GM23338 (cell line): Measurements from ENCODE around the gene ISX. TPM values are rescaled to one million over a fixed set of nuclear protein-coding genes. Genes with fewer than 3 reads are reported as not detected.

ENCODE experiments used
- ATAC-seq: fragments of 200-7000 bp; cut with Tn5 transposase; 3 replicates; pipeline ENCODE4 v1.9.1; 2020
- DNase-seq: peaks from one replicate; pipeline ENCODE4 v3.0.0-alpha.2; 2015; ENCODE audit warnings: low spot score
- H2AFZ ChIP-seq: fragments of 200-600 bp; sonication (generic); 2 replicates; pipeline ENCODE4 v1.8.0; 2016; ENCODE audit warnings: antibody characterized with exemption, mild to moderate bottlenecking, moderate library complexity
- H3F3A ChIP-seq: fragments of 200-600 bp; sonication (generic); replicated peaks from 2 replicates; pipeline ENCODE4 v1.8.0; 2017; ENCODE audit warnings: antibody characterized with exemption, mixed run types, low read depth
- H3K27ac ChIP-seq: fragments of 200-600 bp; sonication (generic); 2 replicates; pipeline ENCODE4 v1.6.1; 2016; ENCODE audit warnings: low read depth
- H3K27me3 ChIP-seq: fragments of 200-600 bp; sonication (generic); 2 replicates; pipeline ENCODE4 v1.8.0; 2016; ENCODE audit warnings: mild to moderate bottlenecking, mixed run types, moderate library complexity; ENCODE audit not compliant: insufficient read depth
- H3K36me3 ChIP-seq: fragments of 200-600 bp; sonication (generic); 2 replicates; pipeline ENCODE4 v1.8.0; 2016; ENCODE audit warnings: mild to moderate bottlenecking; ENCODE audit not compliant: insufficient read depth
- H3K4me1 ChIP-seq: fragments of 200-600 bp; sonication (generic); 2 replicates; pipeline ENCODE4 v1.8.0; 2016; ENCODE audit warnings: mild to moderate bottlenecking, moderate library complexity; ENCODE audit not compliant: insufficient read depth
- H3K4me2 ChIP-seq: fragments of 200-600 bp; sonication (generic); 2 replicates; pipeline ENCODE4 v1.7.1; 2017; ENCODE audit warnings: mixed run types
- H3K4me3 ChIP-seq: fragments of 200-600 bp; sonication (generic); 2 replicates; pipeline ENCODE4 v1.6.1; 2016; ENCODE audit warnings: mixed run types
- H3K79me2 ChIP-seq: fragments of 200-600 bp; sonication (generic); replicated peaks from 2 replicates; pipeline ENCODE4 v1.8.0; 2017; ENCODE audit warnings: mild to moderate bottlenecking; ENCODE audit not compliant: insufficient read depth
- H3K9me2 ChIP-seq: fragments of 200-600 bp; sonication (generic); 2 replicates; pipeline ENCODE4 v1.8.0; 2017; ENCODE audit not compliant: insufficient read depth
- H4K20me1 ChIP-seq: fragments of 200-600 bp; sonication (generic); replicated peaks from 2 replicates; pipeline ENCODE4 v1.8.0; 2017; ENCODE audit warnings: mild to moderate bottlenecking; ENCODE audit not compliant: insufficient read depth
- H3K27ac Mint-ChIP-seq: 2 replicates; pipeline ENCODE4 v1.8.0; 2020; ENCODE audit warnings: inconsistent platforms, mild to moderate bottlenecking, moderate library complexity, mixed read lengths
- H3K27me3 Mint-ChIP-seq: 3 replicates; pipeline ENCODE4 v1.8.0; 2022; ENCODE audit warnings: low read depth, mild to moderate bottlenecking, moderate library complexity, mixed read lengths, inconsistent platforms; ENCODE audit not compliant: insufficient read depth, poor library complexity
- H3K36me3 Mint-ChIP-seq: 3 replicates; pipeline ENCODE4 v1.8.0; 2021; ENCODE audit warnings: low read depth, mild to moderate bottlenecking, inconsistent platforms, moderate library complexity, mixed read lengths
- H3K4me1 Mint-ChIP-seq: 3 replicates; pipeline ENCODE4 v1.8.0; 2020; ENCODE audit warnings: mild to moderate bottlenecking, inconsistent platforms, mixed read lengths
- H3K4me3 Mint-ChIP-seq: 3 replicates; pipeline ENCODE4 v1.8.0; 2021; ENCODE audit warnings: moderate library complexity, mild to moderate bottlenecking, inconsistent platforms, mixed read lengths
- H3K9me3 Mint-ChIP-seq: 3 replicates; pipeline ENCODE4 v1.8.0; 2020; ENCODE audit warnings: moderate library complexity, mild to moderate bottlenecking, inconsistent platforms, mixed read lengths
- ETS1 ChIP-seq: IDR thresholded peaks from 2 replicates; pipeline ENCODE4 v1.6.1; 2016; ENCODE audit warnings: antibody characterized with exemption
- EZH2 ChIP-seq: fragments of 200-600 bp; sonication (generic); IDR thresholded peaks from one replicate; pipeline ENCODE4 v1.8.0; 2017; ENCODE audit warnings: antibody characterized with exemption, mild to moderate bottlenecking, low read depth; ENCODE audit not compliant: unreplicated experiment
- EZH2phosphoT487 ChIP-seq: fragments of 200-600 bp; sonication (generic); IDR thresholded peaks from one replicate; pipeline ENCODE4 v1.8.1; 2018; ENCODE audit warnings: antibody characterized with exemption; ENCODE audit not compliant: unreplicated experiment
- JUNB ChIP-seq: IDR thresholded peaks from one replicate; pipeline ENCODE4 v1.6.1; 2016; ENCODE audit warnings: antibody characterized with exemption; ENCODE audit not compliant: unreplicated experiment
- NANOG ChIP-seq: IDR thresholded peaks from 2 replicates; pipeline ENCODE4 v1.6.1; 2016; ENCODE audit warnings: antibody characterized with exemption, borderline replicate concordance
- STAT1 ChIP-seq: IDR thresholded peaks from one replicate; pipeline ENCODE4 v1.6.1; 2016; ENCODE audit warnings: antibody characterized with exemption; ENCODE audit not compliant: unreplicated experiment
- ZNF114 ChIP-seq: fragments of 250-450 bp; sonication (Bioruptor Pico); IDR thresholded peaks from 2 replicates; pipeline ENCODE4 v1.5.0; 2020; ENCODE audit warnings: mild to moderate bottlenecking, moderate library complexity
- ZNF462 ChIP-seq: fragments of 250-450 bp; sonication (Bioruptor Pico); IDR thresholded peaks from 2 replicates; pipeline ENCODE4 v1.5.0; 2020; ENCODE audit warnings: mild to moderate bottlenecking, moderate library complexity
- polyA plus RNA-seq: library from polyadenylated mRNA; unstranded; fragments of >200 nt; fragmentation: Nextera tagmentation; extraction: Ambion mirVana; gene quantifications from 2 replicates; pipeline ENCODE4 v1.2.1, GENCODE V29; 2016
- total RNA-seq: library from RNA; depleted of rRNA; stranded (reverse); fragments of >200 nt; shearing (Covaris generic); gene quantifications from 2 replicates; pipeline ENCODE4 v1.2.3, GENCODE V29; 2014

ISX gene
- total and polyA plus RNA-seq, 2 experiments from 2014 or later = not detected

- TF ChIP-seq STAT1 (no peak), ETS1 (no peak), ZNF462 (CRISPR knock-in tag) (no peak), EZH2phosphoT487 (no peak), NANOG (no peak)
Observed at GRCh38 chr22:35113341-35113740, 47.4 kb downstream of the ISX start (continued).

- no peak overlapping the region for H3K4me3 Mint-ChIP-seq
- no peak for TF ChIP-seq EZH2
- TF ChIP-seq JUNB = no peak
- no peak for TF ChIP-seq ZNF114 (CRISPR knock-in tag)
- TF ChIP-seq ZNF462 (CRISPR knock-in tag) = no peak
Observed at GRCh38 chr22:35114131-35114980, 48.4 kb downstream of the ISX start.

More at GRCh38 chr22:35114131-35114980, 48.4 kb downstream of the ISX start:
- H3K4me1 Mint-ChIP-seq = no peaks in the 10 kb centered on the region
- no peaks in the 10 kb centered on the region for H3K36me3 ChIP-seq
- H3K27me3 Mint-ChIP-seq = peaks cover 2% of the 10 kb centered on the region
- no peaks in the 10 kb centered on the region for H3K4me1 ChIP-seq
- no peaks in the 10 kb centered on the region for H3K36me3 Mint-ChIP-seq
- ATAC-seq (no peak), DNase-seq (no peak)
- H4K20me1 ChIP-seq = no peaks in the 10 kb centered on the region
- H3K27ac Mint-ChIP-seq = no peak overlapping the region
- H3K79me2 ChIP-seq = no peaks in the 10 kb centered on the region
- H2AFZ ChIP-seq = no peak overlapping the region
- H3K9me2 ChIP-seq = peaks cover 4% of the 10 kb centered on the region; the same call in 1 of the 2 replicates
- H3K4me3 ChIP-seq = no peak overlapping the region
- H3K4me2 ChIP-seq = no peak overlapping the region
- H3K27me3 ChIP-seq = no peaks in the 10 kb centered on the region
- H3K27ac ChIP-seq = no peak overlapping the region
- H3F3A ChIP-seq = no peaks in the 10 kb centered on the region
- H3K9me3 Mint-ChIP-seq = peaks cover 44% of the 10 kb centered on the region
